ENCODE data around the gene HECW1.
"Not testable (repeated sequence)": the region's sequence is repeated elsewhere in the genome, so short reads cannot be mapped to it uniquely, and the experiment has no call there.

- not testable (repeated sequence) for TF ChIP-seq CEBPB (IDR thresholded peaks at IDR 0.05); EGR1 (IDR thresholded peaks at IDR 0.05); YY1 (IDR thresholded peaks at IDR 0.05; ENCODE audit: low read depth); TAF1 (IDR thresholded peaks at IDR 0.05; ENCODE audit: low read depth); TCF12 (IDR thresholded peaks at IDR 0.05; ENCODE audit: low read depth); EP300 (IDR thresholded peaks at IDR 0.05; ENCODE audit: borderline replicate concordance); RAD21 (IDR thresholded peaks at IDR 0.05; ENCODE audit: low read depth); TEAD4 (IDR thresholded peaks at IDR 0.05); ZBTB7A (IDR thresholded peaks at IDR 0.05; ENCODE audit: low read depth); USF1 (IDR thresholded peaks at IDR 0.05)
- TF ChIP-seq, protein P1, sequence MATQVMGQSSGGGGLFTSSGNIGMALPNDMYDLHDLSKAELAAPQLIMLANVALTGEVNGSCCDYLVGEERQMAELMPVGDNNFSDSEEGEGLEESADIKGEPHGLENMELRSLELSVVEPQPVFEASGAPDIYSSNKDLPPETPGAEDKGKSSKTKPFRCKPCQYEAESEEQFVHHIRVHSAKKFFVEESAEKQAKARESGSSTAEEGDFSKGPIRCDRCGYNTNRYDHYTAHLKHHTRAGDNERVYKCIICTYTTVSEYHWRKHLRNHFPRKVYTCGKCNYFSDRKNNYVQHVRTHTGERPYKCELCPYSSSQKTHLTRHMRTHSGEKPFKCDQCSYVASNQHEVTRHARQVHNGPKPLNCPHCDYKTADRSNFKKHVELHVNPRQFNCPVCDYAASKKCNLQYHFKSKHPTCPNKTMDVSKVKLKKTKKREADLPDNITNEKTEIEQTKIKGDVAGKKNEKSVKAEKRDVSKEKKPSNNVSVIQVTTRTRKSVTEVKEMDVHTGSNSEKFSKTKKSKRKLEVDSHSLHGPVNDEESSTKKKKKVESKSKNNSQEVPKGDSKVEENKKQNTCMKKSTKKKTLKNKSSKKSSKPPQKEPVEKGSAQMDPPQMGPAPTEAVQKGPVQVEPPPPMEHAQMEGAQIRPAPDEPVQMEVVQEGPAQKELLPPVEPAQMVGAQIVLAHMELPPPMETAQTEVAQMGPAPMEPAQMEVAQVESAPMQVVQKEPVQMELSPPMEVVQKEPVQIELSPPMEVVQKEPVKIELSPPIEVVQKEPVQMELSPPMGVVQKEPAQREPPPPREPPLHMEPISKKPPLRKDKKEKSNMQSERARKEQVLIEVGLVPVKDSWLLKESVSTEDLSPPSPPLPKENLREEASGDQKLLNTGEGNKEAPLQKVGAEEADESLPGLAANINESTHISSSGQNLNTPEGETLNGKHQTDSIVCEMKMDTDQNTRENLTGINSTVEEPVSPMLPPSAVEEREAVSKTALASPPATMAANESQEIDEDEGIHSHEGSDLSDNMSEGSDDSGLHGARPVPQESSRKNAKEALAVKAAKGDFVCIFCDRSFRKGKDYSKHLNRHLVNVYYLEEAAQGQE (IDR thresholded peaks at IDR 0.05; ENCODE audit: low read depth): not testable (repeated sequence)
These were observed 98.1 kb downstream of the HECW1 start for GRCh38 chr7:43210539-43210938.
